NCI-H82 treated with DMSO at 0.1 percent for 48 hours (cell line): ENCODE results near the gene TMC1.
"Not testable (repeated sequence)": the region's sequence is repeated elsewhere in the genome, so short reads cannot be mapped to it uniquely, and the experiment has no call there.

Source experiments
- DNase-seq: peaks from one replicate; lab custom pipeline; 2025; ENCODE audit not compliant: unreplicated experiment; lab: John Stamatoyannopoulos, UW

TMC1 gene

DNA sequence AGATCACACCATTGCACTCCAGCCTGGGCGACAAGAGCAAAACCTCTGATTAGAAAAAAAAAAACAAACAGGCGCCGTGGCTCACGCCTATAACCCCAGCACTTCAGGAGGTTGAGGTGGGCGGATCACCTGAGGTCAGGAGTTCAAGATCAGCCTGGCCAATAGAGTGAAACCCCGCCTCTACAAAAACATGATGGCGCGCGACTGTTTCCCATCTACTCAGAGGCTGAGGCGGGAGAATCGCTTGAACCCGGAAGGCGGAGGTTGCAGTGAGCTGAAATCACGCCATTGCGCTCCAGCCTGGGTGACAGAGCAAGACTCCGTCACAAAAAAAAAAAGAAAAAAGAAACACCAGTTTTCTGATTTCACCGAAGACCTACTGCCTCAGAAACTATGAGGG is at the start of gene TMC1:
Gene TMC1 (plus strand): TSS at position 193 of the 400 bp plus-strand sequence. CDS start 127,041 bp downstream, outside the sequence.
- DNase-seq, result not testable (repeated sequence)

DNA sequence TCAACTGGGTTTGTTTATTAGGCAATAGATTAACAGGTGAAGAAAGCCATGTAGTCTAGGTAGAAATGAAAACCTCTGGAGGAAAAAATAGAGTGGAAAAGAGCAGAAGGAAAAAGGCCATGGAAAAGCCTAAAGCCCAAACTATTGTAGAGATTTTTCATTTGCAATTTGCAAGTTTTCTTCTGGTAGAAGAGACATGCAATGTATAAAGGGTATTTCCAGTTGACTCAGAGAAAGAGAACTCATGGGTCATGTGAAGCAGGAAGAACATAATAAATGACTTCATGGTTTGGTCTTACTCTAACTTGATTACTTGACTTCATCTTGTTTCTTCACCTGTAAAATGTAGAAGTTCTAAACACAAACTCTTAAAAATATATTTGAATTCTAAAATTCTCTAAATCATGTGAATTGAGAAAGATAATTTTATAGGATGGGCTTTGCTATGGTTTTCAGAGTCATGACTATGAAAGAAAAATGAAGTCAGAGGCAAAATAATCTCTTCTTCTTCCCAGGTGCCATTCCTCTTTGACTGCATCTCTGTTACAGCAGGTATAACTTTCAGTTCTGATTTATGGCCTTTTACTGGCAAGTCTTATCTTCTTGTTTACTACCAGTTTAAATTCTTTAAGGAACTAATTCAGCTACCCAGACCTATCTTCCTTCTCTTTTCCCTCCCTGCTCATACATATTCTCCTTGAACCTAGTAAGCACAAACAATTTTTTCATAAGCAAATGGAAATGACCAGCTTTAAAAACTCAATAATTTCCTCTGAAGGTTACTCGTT is 47.7 kb upstream of the TMC1 start:
- DNase-seq, result no peak

DNA sequence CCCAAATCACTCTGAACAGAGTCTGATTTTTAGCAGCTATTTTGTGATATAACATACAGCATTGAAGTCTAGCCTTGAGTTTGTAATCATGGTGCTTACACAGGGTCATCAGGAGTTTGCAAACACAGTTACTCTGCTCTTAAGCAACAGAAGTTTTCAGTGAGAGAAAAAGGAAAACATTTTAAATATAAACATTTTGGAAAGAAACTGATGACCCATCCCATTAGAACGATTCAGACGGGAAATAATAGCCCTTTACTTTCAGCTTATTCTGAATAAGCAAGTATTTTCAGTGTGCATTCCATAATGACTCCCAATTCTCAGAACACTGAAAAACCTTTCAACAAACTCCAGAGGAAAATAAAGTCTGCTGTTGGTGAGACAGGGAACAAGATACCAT is 46.7 kb upstream of the TMC1 start:
- no peak for DNase-seq

DNA sequence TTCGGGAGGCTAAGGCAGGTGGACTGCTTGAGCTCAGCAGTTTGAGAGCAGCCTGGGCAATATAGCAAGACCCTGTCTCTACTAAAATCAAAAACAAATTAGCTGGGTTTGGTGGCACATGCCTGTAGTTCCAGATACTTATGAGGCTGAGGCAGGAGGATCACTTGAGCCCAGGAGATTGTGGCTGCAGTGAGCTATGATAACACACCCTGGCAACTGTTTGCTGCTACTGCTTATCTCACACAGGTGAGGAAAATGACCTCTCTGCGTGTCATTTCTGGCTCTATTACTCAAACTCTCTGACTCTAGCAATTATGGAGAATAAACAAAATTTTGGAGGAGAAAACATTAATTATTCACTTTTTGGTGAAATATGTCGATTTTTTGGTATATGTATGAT is 45.3 kb upstream of the TMC1 start:
- no peak for DNase-seq

DNA sequence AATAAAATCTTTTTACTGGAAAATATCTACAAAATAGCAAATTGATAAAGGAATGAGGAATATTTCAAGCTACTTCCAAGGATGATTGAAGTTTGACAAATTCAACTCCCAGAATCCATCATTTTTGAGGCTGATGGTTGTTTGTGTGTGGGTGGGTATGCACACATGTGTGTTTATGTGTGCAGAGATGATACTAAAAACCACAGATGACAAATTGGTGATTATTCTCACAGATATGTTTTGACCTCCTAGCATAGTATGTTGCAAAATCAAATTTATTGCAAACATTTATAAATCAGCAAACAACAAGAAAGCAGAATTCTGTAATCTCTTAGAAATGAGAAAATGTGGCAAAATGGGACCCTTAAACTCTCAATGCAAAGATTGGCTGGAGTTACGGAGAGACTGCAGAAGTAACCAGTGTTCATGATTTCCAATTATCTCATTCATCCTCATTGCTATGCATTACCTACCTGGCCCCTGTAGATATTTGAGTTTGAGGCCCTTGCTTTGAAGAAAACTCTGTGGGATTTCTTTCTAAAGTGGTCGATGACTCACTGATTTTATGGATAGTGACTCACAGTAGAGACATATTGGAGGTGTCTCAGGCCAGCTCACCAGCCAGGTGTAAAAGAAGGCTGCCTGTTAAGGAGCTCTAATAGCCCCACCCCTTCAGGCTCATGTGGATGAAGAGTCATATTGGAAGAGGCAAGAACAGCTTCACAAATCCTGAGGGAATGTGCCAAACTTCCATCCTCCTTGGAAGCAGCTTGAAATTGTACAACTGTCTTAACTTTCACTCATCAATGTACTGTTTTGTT is 44.6 kb upstream of the TMC1 start:
- DNase-seq, result no peak

DNA sequence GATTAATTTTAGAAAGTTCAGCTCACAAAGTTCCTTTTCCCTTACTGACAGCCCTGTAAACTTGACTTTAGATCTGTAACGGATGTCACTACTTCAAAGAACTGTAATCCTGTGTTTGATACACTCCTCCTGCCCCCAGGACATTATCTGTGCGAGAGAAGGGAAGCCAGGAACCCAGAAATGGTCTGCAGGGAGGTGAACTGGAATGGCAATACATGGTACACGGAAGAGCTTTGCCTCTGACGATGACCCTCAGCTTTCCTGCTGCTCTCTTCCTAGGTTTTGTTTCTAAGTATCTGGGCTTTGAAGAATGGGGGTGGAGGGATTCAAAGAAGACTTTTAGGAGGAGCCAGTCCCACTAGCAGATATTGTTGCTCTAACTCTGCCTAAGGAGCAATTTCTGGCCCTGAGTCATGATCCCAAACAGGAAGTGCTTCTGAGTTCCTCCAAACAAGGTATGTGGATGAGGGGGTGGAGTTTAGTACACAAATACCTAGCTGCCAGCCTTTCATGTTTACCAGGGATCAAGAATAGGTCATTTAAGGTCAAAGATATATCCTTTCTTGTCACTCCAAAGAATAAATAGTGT is 43.4 kb upstream of the TMC1 start:
- DNase-seq, result no peak

DNA sequence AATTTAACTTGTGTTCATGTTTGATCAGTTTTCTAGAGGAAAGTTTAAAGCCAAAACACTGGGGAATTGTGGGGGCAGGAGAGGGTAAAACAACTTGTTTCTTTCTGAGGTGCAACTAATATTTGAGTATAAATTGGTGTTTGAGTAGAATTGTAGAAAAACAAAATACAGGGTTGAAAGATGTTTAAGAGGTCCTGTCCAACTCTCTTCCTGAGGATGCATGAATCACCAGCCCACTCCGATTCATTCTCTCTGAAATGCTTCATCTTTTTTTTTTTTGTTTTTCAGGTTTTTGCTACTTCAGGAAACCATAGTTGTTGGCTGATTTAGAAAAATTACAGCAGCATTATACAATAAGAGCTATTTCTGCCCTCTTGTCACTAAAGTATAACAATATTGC is 42.4 kb upstream of the TMC1 start:
- no peak for DNase-seq

DNA sequence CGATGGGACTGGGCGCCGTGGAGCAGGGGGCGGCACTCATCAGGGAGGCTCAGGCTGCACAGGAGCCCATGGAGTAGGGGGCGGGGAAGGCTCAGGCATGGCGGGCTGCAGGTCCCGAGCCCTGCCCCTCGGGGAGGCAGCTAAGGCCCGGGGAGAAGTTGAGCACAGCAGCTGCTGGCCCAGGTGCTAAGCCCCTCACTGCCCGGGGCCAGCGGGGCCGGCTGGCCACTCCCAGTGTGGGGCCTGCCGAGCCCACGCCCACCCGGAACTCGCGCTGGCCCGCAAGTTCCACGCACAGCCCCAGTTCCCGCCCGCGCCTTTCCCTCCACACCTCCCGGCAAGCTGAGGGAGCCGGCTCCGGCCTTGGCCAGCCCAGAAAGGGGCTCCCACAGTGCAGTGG is 41.1 kb upstream of the TMC1 start:
- not testable (repeated sequence) for DNase-seq

DNA sequence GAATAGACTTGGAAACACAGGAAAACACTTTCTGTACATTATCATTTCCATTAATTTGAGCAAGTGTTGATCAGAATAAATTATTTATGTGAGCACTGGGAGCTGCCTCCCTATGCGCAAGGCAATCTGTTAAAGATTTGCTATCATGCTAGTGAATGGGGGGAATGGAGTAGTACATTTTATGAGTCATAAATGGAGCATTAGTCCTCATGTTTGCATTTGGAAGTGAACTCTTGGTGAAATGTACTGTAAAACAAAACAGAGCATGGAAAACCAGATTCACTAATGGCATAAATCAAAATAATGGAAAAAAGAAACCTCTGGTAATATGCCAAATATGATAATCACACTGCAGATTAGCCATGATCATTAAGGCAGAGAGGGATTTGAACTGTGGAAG is 40.5 kb upstream of the TMC1 start:
- DNase-seq, result no peak

DNA sequence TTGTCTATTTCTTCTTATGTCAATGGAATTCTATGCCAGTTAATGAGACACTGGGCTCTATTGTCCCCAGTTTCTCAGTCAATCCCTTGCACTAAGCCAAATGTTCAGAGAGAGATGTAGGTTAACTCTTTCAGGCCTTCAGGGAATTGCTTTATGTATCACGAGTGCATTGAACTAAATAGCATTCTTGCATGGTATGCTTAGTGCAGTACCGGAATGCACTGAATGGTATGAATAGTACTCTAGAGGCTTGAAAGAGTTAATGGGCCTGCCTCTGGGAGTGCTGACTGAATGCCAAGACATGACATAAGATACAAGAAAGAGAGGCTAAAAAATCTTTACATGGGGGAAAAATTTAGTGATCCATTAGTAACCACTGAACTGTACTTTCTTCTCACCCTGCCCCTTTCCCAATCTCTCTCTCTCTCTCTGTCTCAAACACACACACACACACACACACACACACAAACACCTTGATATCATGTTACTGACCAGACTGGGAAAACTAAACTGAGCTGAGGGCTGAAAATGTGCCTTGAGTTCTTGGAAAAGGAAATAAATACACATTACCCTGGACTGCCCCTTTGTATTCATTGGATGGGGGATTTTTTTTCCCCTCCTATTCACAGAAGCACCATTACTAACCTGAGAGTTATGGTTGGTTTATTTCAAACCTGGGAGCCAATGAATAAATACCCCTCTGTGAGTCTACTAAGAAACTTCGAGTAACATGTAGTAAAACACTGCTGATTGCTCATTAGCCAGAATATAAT is 35.4 kb upstream of the TMC1 start:
- DNase-seq, result no peak

DNA sequence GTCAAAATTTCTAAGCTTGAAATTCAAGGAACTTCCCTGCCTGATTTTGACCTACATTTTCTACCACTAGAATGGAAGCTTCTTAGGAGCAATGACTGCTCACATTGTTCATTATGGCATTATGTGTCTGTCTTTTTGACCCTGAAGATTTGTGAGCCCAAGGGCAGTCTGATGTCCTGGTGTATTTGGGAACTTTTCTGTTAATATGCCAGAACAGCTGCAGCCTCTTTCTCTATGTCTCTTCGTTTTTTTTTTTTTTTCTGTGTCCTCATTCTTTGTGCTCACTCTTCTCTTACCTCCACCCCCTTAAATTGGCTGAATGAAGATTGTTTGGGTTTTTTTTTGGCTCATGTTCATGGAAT is 34.8 kb upstream of the TMC1 start:
- DNase-seq, result no peak

DNA sequence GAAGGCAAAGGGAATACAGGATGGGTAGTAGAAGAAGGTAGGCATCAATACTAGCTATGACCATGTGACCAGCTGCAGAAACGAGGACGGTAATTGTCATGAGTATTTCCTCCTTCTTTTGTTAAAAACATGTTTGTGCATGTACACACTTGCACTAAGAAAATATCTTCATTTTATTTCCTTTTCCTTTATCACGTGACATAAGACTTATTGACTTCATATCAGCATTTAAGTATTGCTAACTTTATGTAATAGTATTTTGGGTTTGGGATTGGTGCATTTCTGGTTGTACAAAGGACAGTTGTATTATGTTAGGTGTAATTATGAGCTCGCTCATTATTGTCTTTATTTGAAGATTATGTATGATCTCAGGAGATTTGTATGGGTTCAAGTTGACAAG is 33.7 kb upstream of the TMC1 start:
- DNase-seq, result not testable (repeated sequence)

DNA sequence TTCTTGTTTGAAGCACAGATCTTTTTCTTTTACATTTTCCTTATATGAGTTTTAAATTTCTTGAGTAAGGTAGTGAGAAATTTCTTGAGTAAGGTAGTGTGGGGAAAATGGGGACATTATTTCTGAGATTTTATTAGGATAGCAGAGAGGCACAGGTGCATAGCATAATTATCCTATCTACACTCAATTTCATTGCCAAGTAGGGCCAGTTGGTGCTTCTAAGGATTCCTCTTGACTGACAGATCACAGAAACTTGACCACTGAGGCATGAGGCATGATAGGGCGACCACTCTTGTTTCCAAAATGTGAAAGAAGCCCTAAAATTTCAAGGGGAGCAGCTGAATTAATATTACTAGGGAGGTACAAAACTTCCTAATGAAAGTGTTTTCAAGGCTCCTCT is 31.4 kb upstream of the TMC1 start:
- DNase-seq, result no peak

DNA sequence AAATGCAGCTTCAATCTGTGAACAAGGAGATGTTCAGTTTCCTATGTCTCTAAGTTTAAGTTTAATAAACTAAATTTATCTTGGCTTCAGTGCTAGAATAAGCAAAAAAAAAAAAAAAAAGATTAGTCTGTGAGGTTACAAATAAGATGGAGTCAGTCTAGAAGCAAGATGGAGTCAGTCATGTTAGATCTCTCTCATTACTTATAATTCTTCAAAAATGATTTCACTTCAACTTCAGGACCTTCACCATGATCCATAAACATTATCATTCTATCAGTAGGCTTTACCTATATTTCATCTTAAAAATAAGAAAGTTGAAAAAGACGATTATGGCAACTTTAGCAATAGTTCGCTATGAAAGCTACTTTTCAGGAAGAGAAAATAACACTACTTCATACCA is 30.2 kb upstream of the TMC1 start:
- DNase-seq, result no peak

DNA sequence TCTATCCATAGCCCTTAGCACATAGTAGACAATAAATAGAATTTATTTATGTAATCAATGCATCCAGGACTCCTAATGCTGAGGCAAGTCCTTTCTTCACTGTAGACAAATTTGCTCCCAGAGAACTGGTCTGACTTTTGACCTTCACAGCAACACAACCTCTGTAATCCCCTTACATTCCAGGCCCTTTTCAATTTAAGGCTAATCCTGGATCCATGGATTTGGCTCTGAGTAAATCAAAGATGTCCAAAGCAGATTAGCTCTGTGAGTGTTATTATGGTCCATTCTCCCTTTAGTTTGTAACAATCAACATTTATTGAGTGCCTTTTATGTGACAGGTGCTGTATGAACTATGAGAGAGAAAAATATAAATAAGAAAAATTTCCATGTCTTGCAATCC is 27.4 kb upstream of the TMC1 start:
- DNase-seq, result peak; percentile 95

DNA sequence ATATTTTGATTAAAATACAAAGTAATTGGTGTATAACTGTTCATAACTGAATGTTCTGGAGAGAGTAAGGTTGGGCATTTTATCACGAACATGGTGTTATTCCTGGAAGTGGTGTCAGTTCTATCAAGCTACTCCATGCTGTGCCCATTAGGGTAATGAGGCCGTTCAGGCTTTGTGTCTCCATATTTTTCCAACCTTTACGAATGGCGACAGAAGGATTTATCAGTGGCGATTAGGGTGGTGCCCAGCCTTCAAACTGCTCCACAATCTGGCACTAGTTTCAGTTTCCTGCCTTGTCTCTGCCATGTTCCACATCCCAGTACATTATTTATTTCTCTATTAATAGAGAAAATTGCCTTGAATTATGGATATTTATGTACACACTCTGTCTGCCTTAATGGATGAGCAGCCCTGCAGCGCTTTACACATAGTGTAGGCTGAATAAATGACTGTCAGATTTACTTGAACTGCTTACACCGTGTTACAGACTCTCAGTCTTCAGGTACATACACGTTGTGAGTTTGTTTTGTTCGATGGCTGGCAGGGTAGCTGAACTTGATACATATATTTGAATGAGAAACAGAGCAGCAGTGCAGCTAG is 23.9 kb upstream of the TMC1 start:
- DNase-seq, result no peak

DNA sequence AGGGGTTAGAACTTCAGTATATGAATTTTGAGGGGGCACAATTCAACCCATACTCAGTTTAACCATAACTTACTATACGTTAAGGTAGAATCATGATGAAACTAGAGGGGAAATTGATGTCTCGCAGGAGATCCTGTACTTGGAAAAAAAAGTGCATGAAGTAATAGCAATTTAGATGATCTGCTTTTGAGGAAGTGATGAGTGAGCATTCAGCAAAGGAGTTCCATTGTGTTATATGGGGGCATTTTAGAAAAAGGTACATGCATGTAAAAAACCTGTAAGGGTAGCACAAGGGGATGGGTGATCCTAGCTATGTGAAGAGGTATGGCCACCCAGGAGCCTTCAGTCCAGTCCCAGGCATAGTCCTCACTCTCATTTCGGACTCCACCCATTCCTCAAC is 14.8 kb upstream of the TMC1 start:
- no peak for DNase-seq

DNA sequence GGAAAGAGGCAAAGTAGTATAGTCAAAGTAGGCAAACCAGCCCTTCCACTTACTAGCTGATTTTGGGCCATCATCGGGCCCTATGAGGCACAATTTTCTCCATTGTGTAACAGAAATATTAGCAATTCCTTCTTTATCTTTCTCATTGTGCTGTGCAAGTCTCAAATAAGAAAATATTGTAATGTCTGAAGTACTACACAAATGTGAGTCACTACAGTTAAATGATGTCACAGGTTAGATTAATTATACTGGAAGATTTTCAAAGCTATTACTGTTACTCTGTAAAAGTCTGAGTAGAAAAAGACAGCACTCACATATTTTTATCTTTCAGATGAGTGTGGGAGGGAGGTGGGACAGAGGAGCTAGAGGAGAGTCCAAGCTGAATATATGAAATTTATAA is 12.4 kb upstream of the TMC1 start:
- DNase-seq, result no peak

DNA sequence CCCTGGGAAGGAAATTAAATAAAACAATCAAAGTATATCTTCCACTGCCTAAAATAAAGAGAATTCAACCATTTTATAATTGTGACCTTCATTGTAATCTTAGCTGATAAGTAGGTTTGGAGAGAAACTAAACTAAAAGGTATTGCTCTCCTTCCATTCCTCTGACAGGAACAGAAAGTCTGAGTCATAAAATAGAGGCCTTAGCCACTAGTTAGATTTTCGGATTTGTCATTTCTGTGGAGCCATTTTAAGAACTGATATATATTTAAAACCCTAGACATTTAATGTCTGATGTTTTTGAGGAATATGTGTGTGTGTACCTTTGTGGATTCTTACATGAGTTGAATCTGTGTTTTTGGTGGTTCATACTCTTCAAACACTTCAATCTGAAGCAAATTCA is 11.8 kb upstream of the TMC1 start:
- no peak for DNase-seq

DNA sequence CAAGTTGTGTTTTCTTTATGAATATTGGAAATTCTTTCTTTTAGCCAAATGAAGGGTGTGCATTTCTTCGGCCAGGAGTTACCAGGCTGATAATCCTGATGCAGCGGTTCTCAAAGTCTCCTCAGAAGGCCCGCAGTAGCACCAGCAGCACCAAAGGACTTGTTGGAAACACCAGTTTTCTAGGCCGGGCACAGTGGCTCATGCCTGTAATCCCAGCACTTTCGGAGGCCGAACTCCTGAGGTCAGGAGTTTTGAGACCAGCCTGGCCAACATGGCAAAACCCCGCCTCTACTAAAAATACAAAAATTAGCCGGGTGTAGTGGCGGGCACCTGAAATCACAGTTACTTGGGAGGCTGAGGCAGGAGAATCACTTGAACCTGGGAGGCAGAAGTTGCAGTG is 397 bp upstream of the TMC1 start:
- DNase-seq, result not testable (repeated sequence)
